K562 (cell line): ENCODE measurements around the gene PDGFRA.

Experiments used
- EZH2 ChIP-seq: IDR thresholded peaks from 2 replicates; pipeline ENCODE4 v1.6.1; 2012; ENCODE audit warnings: low read depth, mild to moderate bottlenecking, inconsistent platforms, low read length, borderline replicate concordance
- HNRNPUL1 ChIP-seq: fragments of 200-400 bp; formaldehyde crosslinking; IDR thresholded peaks from 2 replicates; pipeline ENCODE4 v1.6.1; 2017; ENCODE audit warnings: low read length
- KDM4B ChIP-seq, 2 experiments: fragments of 450-650 bp in 1 of 2; sonication (generic) in 1 of 2; IDR thresholded peaks; 2 replicates each; pipeline ENCODE4 v1.6.1; 2016 to 2017; ENCODE audit warnings: borderline replicate concordance in 2 of 2, antibody characterized with exemption in 1 of 2, low read depth in 1 of 2, mild to moderate bottlenecking in 1 of 2
- NR1H2 ChIP-seq: sonication (generic); formaldehyde crosslinking; IDR thresholded peaks from 2 replicates; pipeline ENCODE4 v1.4.0; 2020; ENCODE audit warnings: mild to moderate bottlenecking, missing genetic modification reagents
- POLR3A ChIP-seq: IDR thresholded peaks from 2 replicates; pipeline ENCODE4 v1.6.1; 2011; ENCODE audit warnings: borderline replicate concordance, mild to moderate bottlenecking, moderate library complexity; ENCODE audit not compliant: insufficient read length, insufficient read depth; ENCODE audit errors: extremely low read depth
- RBM14 ChIP-seq: fragments of 200-400 bp; formaldehyde crosslinking; IDR thresholded peaks from 2 replicates; pipeline ENCODE4 v1.6.1; 2018; ENCODE audit warnings: low read depth, mild to moderate bottlenecking, low read length, moderate library complexity, borderline replicate concordance; ENCODE audit not compliant: insufficient read depth
- SIN3A ChIP-seq, 2 experiments: fragments of 150-350 bp in 1 of 2; IDR thresholded peaks; 2 replicates each; pipeline ENCODE4 v1.6.1; 2011 to 2016; ENCODE audit warnings: borderline replicate concordance in 2 of 2, low read depth in 2 of 2, low read length in 2 of 2, mild to moderate bottlenecking in 2 of 2, moderate library complexity in 2 of 2; ENCODE audit not compliant: control insufficient read depth in 1 of 2
- SREBF1 ChIP-seq: fragments of 150-350 bp; IDR thresholded peaks from 2 replicates; pipeline ENCODE4 v1.6.1; 2014; ENCODE audit warnings: antibody characterized with exemption, low read depth, low read length, borderline replicate concordance
- ZBTB1 ChIP-seq: sonication (generic); formaldehyde crosslinking; IDR thresholded peaks from 2 replicates; pipeline ENCODE4 v1.8.1; 2023; ENCODE audit warnings: missing genetic modification reagents, low read depth, mild to moderate bottlenecking, borderline replicate concordance
- ZKSCAN8 ChIP-seq: fragments of 200-800 bp; sonication (Bioruptor generic); IDR thresholded peaks from 2 replicates; pipeline ENCODE4 v1.6.1; 2016; ENCODE audit warnings: missing genetic modification characterization, missing compliant biosample characterization
- TF ChIP-seq, protein P1 (sequence below), 3 experiments: IDR thresholded peaks in 2 of 3; conservative IDR thresholded peaks in 1 of 3; 2 replicates each; pipeline ENCODE4 v1.5.1; 2011 to 2012; ENCODE audit warnings: low read length in 3 of 3, mild to moderate bottlenecking in 3 of 3, control low read depth in 2 of 3, improper control_type of control experiment in 1 of 3, inconsistent platforms in 1 of 3, low read depth in 1 of 3, mixed read lengths in 1 of 3, moderate library complexity in 1 of 3; ENCODE audit not compliant: insufficient read depth in 2 of 3

DNA sequence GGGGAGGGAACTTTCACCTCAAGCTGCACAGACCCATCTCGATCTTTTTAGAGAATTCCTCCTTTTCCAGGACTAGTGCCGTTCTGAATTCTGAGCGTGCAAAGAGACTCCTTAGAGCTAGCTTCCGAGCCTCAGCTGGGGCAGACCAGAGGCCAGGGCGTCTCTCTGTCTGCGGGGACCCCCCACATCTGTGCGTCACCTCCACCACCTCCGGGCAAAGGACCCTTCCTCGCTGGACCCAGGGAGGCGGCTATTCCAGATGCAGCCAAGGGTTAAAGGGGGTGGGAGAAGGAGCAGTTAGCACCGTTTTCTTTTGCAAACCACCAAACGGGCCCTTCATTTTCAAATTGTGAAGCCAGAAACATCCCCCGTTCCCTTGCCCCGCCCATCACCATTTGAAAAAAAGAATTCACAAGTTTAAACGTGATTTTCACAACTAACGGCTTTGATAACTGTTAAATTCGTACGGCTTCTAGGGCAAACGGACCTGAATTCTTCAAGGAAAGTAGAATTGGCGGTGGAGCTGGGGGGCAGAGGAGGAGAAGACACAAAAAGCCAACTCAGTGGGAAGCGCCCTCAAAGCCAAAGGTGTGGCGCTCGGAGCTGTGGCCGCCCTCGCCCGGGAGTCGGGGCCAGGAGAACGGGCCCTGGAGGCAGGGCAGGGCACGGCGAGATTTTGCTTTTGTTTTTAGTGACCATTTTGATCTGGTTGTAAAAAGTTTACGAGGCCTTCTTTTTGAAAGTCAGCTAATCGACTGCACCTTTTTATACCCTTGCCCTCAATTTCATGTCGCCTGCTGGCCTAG is 3.3 kb upstream of the PDGFRA start:
- TF ChIP-seq POLR3A = no peak
- TF ChIP-seq EZH2 = no peak
- TF ChIP-seq KDM4B (IDR thresholded peaks at IDR 0.05; ENCODE audit: borderline replicate concordance in 2 of 2, low read depth in 1 of 2) = no peak
- no peak for TF ChIP-seq ZBTB1
- TF ChIP-seq RBM14 = no peak
- no peak for TF ChIP-seq ZKSCAN8 (CRISPR knock-in tag)
- no peak for TF ChIP-seq NR1H2 (CRISPR knock-in tag)
- TF ChIP-seq HNRNPUL1 = no peak
- TF ChIP-seq, protein P1, sequence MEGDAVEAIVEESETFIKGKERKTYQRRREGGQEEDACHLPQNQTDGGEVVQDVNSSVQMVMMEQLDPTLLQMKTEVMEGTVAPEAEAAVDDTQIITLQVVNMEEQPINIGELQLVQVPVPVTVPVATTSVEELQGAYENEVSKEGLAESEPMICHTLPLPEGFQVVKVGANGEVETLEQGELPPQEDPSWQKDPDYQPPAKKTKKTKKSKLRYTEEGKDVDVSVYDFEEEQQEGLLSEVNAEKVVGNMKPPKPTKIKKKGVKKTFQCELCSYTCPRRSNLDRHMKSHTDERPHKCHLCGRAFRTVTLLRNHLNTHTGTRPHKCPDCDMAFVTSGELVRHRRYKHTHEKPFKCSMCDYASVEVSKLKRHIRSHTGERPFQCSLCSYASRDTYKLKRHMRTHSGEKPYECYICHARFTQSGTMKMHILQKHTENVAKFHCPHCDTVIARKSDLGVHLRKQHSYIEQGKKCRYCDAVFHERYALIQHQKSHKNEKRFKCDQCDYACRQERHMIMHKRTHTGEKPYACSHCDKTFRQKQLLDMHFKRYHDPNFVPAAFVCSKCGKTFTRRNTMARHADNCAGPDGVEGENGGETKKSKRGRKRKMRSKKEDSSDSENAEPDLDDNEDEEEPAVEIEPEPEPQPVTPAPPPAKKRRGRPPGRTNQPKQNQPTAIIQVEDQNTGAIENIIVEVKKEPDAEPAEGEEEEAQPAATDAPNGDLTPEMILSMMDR (IDR thresholded peaks at IDR 0.05 in 2 of 3, conservative IDR thresholded peaks at IDR 0.05 in 1 of 3; ENCODE audit: insufficient read depth in 2 of 3, low read depth in 1 of 3, low read length in 3 of 3) = no peak
- no peak for TF ChIP-seq SIN3A (IDR thresholded peaks at IDR 0.05; ENCODE audit: borderline replicate concordance in 2 of 2, control insufficient read depth in 1 of 2, low read depth in 2 of 2, low read length in 2 of 2)
- no peak for TF ChIP-seq SREBF1
